ENCODE measurements around the gene DUS1L. TPM values are rescaled to one million over a fixed set of nuclear protein-coding genes. Genes with fewer than 3 reads are reported as not detected.

DUS1L gene
- total and polyA plus RNA-seq, 2 experiments from 2014 or later: 71.9 to 160 TPM

DNA sequence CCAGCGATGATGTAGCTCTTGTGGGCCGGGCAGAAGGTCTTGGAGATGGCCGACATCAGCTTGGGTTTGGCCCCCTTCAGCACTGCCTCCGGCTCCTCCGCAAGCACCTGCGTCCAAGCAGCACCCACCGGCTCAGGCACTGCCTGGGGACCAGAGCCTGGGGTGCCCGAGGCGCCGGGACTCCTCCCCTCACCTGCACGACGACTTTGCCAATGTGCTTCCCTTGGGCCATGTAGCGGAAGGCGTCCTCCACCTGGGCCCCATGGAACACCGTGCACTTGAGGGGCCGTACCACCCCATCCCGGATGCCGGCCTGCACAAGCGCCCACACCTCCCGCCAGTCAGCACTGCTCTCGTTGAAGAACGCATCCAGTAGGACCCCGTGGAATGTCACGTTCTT, 17.4 kb upstream of the DUS1L start:
- no peaks in the 10 kb centered on the region for H3K4me1 ChIP-seq (ENCODE audit: insufficient read depth)
- no peak overlapping the region for H3K4me2 ChIP-seq
- no peaks in the 10 kb centered on the region for H3K36me3 ChIP-seq (replicated peaks; ENCODE audit: insufficient read depth, low read depth)
- no peaks in the 10 kb centered on the region for H3K79me2 ChIP-seq
- TF ChIP-seq, protein P1, sequence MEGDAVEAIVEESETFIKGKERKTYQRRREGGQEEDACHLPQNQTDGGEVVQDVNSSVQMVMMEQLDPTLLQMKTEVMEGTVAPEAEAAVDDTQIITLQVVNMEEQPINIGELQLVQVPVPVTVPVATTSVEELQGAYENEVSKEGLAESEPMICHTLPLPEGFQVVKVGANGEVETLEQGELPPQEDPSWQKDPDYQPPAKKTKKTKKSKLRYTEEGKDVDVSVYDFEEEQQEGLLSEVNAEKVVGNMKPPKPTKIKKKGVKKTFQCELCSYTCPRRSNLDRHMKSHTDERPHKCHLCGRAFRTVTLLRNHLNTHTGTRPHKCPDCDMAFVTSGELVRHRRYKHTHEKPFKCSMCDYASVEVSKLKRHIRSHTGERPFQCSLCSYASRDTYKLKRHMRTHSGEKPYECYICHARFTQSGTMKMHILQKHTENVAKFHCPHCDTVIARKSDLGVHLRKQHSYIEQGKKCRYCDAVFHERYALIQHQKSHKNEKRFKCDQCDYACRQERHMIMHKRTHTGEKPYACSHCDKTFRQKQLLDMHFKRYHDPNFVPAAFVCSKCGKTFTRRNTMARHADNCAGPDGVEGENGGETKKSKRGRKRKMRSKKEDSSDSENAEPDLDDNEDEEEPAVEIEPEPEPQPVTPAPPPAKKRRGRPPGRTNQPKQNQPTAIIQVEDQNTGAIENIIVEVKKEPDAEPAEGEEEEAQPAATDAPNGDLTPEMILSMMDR (IDR thresholded peaks at IDR 0.05; ENCODE audit: poor library complexity): no peak
- TF ChIP-seq EZH2 (IDR thresholded peaks at IDR 0.05; ENCODE audit: borderline replicate concordance): no peak
- TF ChIP-seq EZH2phosphoT487 (IDR thresholded peaks at IDR 0.05; ENCODE audit: low read depth, severe bottlenecking, unreplicated experiment): no peak
- H3K9me3 ChIP-seq (ENCODE audit: low read depth): no peaks in the 10 kb centered on the region
- WGBS (ENCODE audit: low lambda C conversion rate, missing lambda C conversion rate): 97% methylated on average over 24 of the region's 24 CpGs
- DNase-seq (ENCODE audit: low spot score): no peak
- H3K9me2 ChIP-seq (replicated peaks; ENCODE audit: insufficient read depth): no peaks in the 10 kb centered on the region
- H3K27me3 ChIP-seq: no peaks in the 10 kb centered on the region
- H3K27ac ChIP-seq: no peak overlapping the region
- no peak overlapping the region for H2AFZ ChIP-seq
- no peak overlapping the region for H3K4me3 ChIP-seq
- peaks cover 4% of the 10 kb centered on the region for H4K20me1 ChIP-seq (ENCODE audit: insufficient read depth, poor library complexity, severe bottlenecking)

DNA sequence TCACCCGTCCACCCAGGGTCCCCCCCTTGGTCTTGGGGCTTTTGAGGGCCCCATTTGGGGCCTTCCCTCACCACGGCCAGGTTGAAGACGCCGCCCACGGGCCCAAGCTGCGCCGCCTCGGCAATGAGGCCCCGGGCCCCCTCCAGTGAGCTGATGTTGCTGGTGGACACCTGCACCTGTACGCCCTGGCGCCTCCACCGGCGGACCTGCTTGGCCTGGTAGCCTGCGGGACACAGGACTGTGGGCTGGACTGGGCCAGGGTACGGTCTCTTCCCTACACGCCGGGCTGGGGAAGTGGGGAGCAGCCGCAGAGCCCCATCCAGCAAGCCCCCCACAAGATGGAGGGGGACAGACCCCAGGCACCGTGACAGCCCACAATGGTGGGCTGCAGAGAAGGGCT, 16.9 kb upstream of the DUS1L start:
- no peaks in the 10 kb centered on the region for H3K9me3 ChIP-seq (ENCODE audit: low read depth)
- H3K79me2 ChIP-seq: no peaks in the 10 kb centered on the region
- no peak overlapping the region for H3K27ac ChIP-seq
- whole genome bisulfite sequencing (ENCODE audit: low lambda C conversion rate, missing lambda C conversion rate): 97% methylated on average over 11 of the region's 19 CpGs
- no peaks in the 10 kb centered on the region for H3K4me1 ChIP-seq (ENCODE audit: insufficient read depth)
- no peaks in the 10 kb centered on the region for H3K36me3 ChIP-seq (replicated peaks; ENCODE audit: insufficient read depth, low read depth)
- H3K27me3 ChIP-seq: no peaks in the 10 kb centered on the region
- DNase-seq (ENCODE audit: low spot score): no peak
- no peaks in the 10 kb centered on the region for H3K9me2 ChIP-seq (replicated peaks; ENCODE audit: insufficient read depth)
- H4K20me1 ChIP-seq (ENCODE audit: insufficient read depth, poor library complexity, severe bottlenecking): peaks cover 3% of the 10 kb centered on the region
- no peak overlapping the region for H3K4me3 ChIP-seq
- TF ChIP-seq EZH2phosphoT487 (IDR thresholded peaks at IDR 0.05; ENCODE audit: low read depth, severe bottlenecking, unreplicated experiment): no peak
- H3K4me2 ChIP-seq: no peak overlapping the region
- no peak overlapping the region for H2AFZ ChIP-seq

- Histone ChIP-seq H3K27me3 (no peaks in the 10 kb centered on the region), H4K20me1 (ENCODE audit: insufficient read depth, poor library complexity, severe bottlenecking) (peaks cover 3% of the 10 kb centered on the region), H3K4me1 (ENCODE audit: insufficient read depth) (no peaks in the 10 kb centered on the region), H2AFZ (no peak overlapping the region), H3K4me3 (no peak overlapping the region), H3K79me2 (no peaks in the 10 kb centered on the region), H3K9me2 (replicated peaks; ENCODE audit: insufficient read depth) (no peaks in the 10 kb centered on the region), H3K36me3 (replicated peaks; ENCODE audit: insufficient read depth, low read depth) (no peaks in the 10 kb centered on the region), H3K27ac (no peak overlapping the region), H3K4me2 (no peak overlapping the region), H3K9me3 (ENCODE audit: low read depth) (no peaks in the 10 kb centered on the region)
- 94% methylated on average over 17 of the region's 22 CpGs for WGBS (ENCODE audit: low lambda C conversion rate, missing lambda C conversion rate)
- no peak for DNase-seq (ENCODE audit: low spot score)
- TF ChIP-seq, protein P1 (IDR thresholded peaks at IDR 0.05; ENCODE audit: poor library complexity): no peak
Measured at GRCh38 chr17:82081966-82082365, 16.4 kb upstream of the DUS1L start.

- peaks cover 3% of the 10 kb centered on the region for H4K20me1 ChIP-seq (ENCODE audit: insufficient read depth, poor library complexity, severe bottlenecking)
- TF ChIP-seq, protein P1 (IDR thresholded peaks at IDR 0.05; ENCODE audit: poor library complexity): no peak
- TF ChIP-seq EZH2phosphoT487 (IDR thresholded peaks at IDR 0.05; ENCODE audit: low read depth, severe bottlenecking, unreplicated experiment) (no peak), EZH2 (IDR thresholded peaks at IDR 0.05; ENCODE audit: borderline replicate concordance) (no peak)
- H3K36me3 ChIP-seq (replicated peaks; ENCODE audit: insufficient read depth, low read depth): no peaks in the 10 kb centered on the region
- H3K9me3 ChIP-seq (ENCODE audit: low read depth): no peaks in the 10 kb centered on the region
- WGBS (ENCODE audit: low lambda C conversion rate, missing lambda C conversion rate): 96% methylated on average over 15 of the region's 20 CpGs
- H3K27ac ChIP-seq: no peak overlapping the region
- H2AFZ ChIP-seq: no peak overlapping the region
- H3K79me2 ChIP-seq: no peaks in the 10 kb centered on the region
- H3K9me2 ChIP-seq (replicated peaks; ENCODE audit: insufficient read depth): no peaks in the 10 kb centered on the region
- H3K4me1 ChIP-seq (ENCODE audit: insufficient read depth): no peaks in the 10 kb centered on the region
- no peak for DNase-seq (ENCODE audit: low spot score)
- H3K4me2 ChIP-seq: no peak overlapping the region
- no peak overlapping the region for H3K4me3 ChIP-seq
- H3K27me3 ChIP-seq: no peaks in the 10 kb centered on the region
Measured at GRCh38 chr17:82081546-82081945, 15.9 kb upstream of the DUS1L start.
